Neural progenitor cell (in vitro differentiated cells): ENCODE measurements around the gene OR13J1. TPM values are rescaled to one million over a fixed set of nuclear protein-coding genes. Genes with fewer than 3 reads are reported as not detected.

Source experiments
- DNase-seq: peaks from one replicate; pipeline ENCODE4 v3.0.0-alpha.2; 2016; ENCODE audit warnings: low spot score
- H2AFZ ChIP-seq: fragments of 200-600 bp; sonication (generic); replicated peaks from 2 replicates; pipeline ENCODE4 v1.6.1; 2016; ENCODE audit warnings: antibody characterized with exemption
- H3F3A ChIP-seq: fragments of 200-600 bp; sonication (generic); 2 replicates; pipeline ENCODE4 v1.6.1; 2016; ENCODE audit warnings: antibody characterized with exemption, low read depth
- H3K27ac ChIP-seq: fragments of 200-600 bp; sonication (generic); 2 replicates; pipeline ENCODE4 v1.5.1; 2016; ENCODE audit warnings: mild to moderate bottlenecking
- H3K27me3 ChIP-seq: fragments of 200-600 bp; sonication (generic); 2 replicates; pipeline ENCODE4 v1.6.1; 2016; ENCODE audit warnings: mild to moderate bottlenecking, moderate library complexity
- H3K36me3 ChIP-seq: fragments of 200-600 bp; sonication (generic); 2 replicates; pipeline ENCODE4 v1.5.1; 2016
- H3K4me1 ChIP-seq: fragments of 200-600 bp; sonication (generic); 2 replicates; pipeline ENCODE4 v1.6.1; 2016; ENCODE audit warnings: mixed run types
- H3K4me2 ChIP-seq: fragments of 200-600 bp; sonication (generic); 2 replicates; pipeline ENCODE4 v1.6.1; 2016
- H3K4me3 ChIP-seq: fragments of 200-600 bp; sonication (generic); 2 replicates; pipeline ENCODE4 v1.5.1; 2016
- H3K79me2 ChIP-seq: fragments of 200-600 bp; sonication (generic); 2 replicates; pipeline ENCODE4 v1.6.1; 2016; ENCODE audit warnings: low read depth
- H3K9ac ChIP-seq: fragments of 200-600 bp; sonication (generic); 2 replicates; pipeline ENCODE4 v1.6.1; 2016
- H3K9me3 ChIP-seq: fragments of 200-600 bp; sonication (generic); 2 replicates; pipeline ENCODE4 v1.5.1; 2016; ENCODE audit warnings: low read depth
- H4K20me1 ChIP-seq: fragments of 200-600 bp; sonication (generic); 2 replicates; pipeline ENCODE4 v1.6.1; 2016; ENCODE audit warnings: low read depth
- H3K27ac Mint-ChIP-seq: 3 replicates; pipeline ENCODE4 v1.8.0; 2021; ENCODE audit warnings: mixed read lengths
- H3K27me3 Mint-ChIP-seq: 2 replicates; pipeline ENCODE4 v1.8.0; 2022; ENCODE audit warnings: low read depth, mild to moderate bottlenecking, inconsistent platforms, moderate library complexity, mixed read lengths; ENCODE audit not compliant: insufficient read depth
- H3K36me3 Mint-ChIP-seq: 3 replicates; pipeline ENCODE4 v1.8.0; 2021; ENCODE audit warnings: mixed read lengths
- H3K4me1 Mint-ChIP-seq: 3 replicates; pipeline ENCODE4 v1.8.0; 2021; ENCODE audit warnings: mixed read lengths
- H3K4me3 Mint-ChIP-seq: 3 replicates; pipeline ENCODE4 v1.8.0; 2021; ENCODE audit warnings: mild to moderate bottlenecking, moderate library complexity, mixed read lengths
- H3K9me3 Mint-ChIP-seq: 3 replicates; pipeline ENCODE4 v1.8.0; 2020; ENCODE audit warnings: mixed read lengths
- EZH2 ChIP-seq: fragments of 200-600 bp; sonication (generic); IDR thresholded peaks from 2 replicates; pipeline ENCODE4 v1.6.1; 2017; ENCODE audit warnings: antibody characterized with exemption, mild to moderate bottlenecking, moderate library complexity
- EZH2phosphoT487 ChIP-seq: fragments of 200-600 bp; sonication (generic); IDR thresholded peaks from 2 replicates; pipeline ENCODE4 v1.6.1; 2017; ENCODE audit warnings: antibody characterized with exemption
- total RNA-seq: library from RNA; depleted of rRNA; stranded (reverse); fragments of >200 nt; gene quantifications from 2 replicates; pipeline ENCODE4 v1.2.3, GENCODE V29; 2015; ENCODE audit warnings: low replicate concordance
- TF ChIP-seq, protein P1 (sequence below): fragments of 200-600 bp; sonication (generic); IDR thresholded peaks from 2 replicates; pipeline ENCODE4 v1.5.1; 2017; ENCODE audit warnings: antibody characterized with exemption, mild to moderate bottlenecking

OR13J1 gene
- total RNA-seq, 1 donor from 2014 or later = not detected

DNA sequence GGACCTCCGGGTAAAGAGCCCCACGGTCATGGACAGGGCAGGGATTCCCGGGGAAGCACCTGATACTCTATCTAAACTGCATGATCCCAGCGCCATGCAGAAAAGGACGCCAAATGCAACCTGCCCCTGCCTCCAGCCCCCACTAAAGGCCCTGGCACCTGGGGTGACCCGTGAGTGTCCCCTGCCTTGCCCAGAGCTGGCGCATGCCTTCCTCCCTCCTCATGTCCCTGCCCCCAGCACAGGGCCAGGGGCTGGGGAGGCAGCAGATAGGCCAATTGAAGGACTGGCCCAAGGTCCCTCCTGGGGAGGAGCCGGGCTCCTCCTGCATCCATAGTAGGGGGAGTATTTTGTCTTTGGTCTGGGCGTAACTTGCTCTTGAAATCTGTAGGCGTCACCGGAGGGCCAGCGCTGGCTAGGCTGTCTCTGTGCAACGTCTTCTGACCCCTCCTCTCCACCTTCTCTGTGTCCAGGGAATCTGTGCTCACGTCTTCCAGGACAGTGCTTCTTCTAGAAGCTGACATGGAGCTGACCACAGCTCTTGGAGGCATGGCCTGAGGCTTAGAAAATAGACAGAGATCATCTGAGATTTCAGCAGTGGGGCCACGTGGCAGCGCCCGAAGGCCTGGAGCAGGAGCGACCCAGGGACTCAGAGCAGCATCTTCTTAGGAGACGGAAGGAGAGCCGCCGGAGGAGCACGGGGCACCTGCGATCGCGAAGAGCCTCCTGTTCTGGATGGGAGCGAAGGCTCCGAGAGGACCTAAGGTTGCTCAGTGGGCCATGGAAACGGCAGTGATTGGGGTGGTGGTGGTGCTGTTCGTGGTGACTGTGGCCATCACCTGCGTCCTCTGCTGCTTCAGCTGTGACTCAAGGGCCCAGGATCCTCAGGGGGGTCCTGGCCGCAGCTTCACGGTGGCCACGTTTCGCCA lies 39.7 kb upstream of the OR13J1 start:
- peaks cover 22% of the 10 kb centered on the region for H3K4me1 ChIP-seq
- Mint-ChIP-seq H3K27me3 (no peaks in the 10 kb centered on the region), H3K9me3 (no peaks in the 10 kb centered on the region), H3K4me3 (no peak overlapping the region), H3K36me3 (no peaks in the 10 kb centered on the region), H3K27ac (peak overlapping the region; percentile 78), H3K4me1 (peaks cover 47% of the 10 kb centered on the region)
- no peaks in the 10 kb centered on the region for H3K79me2 ChIP-seq
- H3K9me3 ChIP-seq = no peaks in the 10 kb centered on the region
- TF ChIP-seq EZH2 = no peak
- TF ChIP-seq, protein P1, sequence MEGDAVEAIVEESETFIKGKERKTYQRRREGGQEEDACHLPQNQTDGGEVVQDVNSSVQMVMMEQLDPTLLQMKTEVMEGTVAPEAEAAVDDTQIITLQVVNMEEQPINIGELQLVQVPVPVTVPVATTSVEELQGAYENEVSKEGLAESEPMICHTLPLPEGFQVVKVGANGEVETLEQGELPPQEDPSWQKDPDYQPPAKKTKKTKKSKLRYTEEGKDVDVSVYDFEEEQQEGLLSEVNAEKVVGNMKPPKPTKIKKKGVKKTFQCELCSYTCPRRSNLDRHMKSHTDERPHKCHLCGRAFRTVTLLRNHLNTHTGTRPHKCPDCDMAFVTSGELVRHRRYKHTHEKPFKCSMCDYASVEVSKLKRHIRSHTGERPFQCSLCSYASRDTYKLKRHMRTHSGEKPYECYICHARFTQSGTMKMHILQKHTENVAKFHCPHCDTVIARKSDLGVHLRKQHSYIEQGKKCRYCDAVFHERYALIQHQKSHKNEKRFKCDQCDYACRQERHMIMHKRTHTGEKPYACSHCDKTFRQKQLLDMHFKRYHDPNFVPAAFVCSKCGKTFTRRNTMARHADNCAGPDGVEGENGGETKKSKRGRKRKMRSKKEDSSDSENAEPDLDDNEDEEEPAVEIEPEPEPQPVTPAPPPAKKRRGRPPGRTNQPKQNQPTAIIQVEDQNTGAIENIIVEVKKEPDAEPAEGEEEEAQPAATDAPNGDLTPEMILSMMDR = no peak
- no peak for TF ChIP-seq EZH2phosphoT487
- no peak for DNase-seq
- no peaks in the 10 kb centered on the region for H4K20me1 ChIP-seq
- H3K9ac ChIP-seq = no peak overlapping the region
- peak overlapping the region; percentile 34 for H2AFZ ChIP-seq
- H3F3A ChIP-seq = peaks cover 24% of the 10 kb centered on the region
- no peak overlapping the region for H3K27ac ChIP-seq
- H3K27me3 ChIP-seq = no peaks in the 10 kb centered on the region
- H3K36me3 ChIP-seq = no peaks in the 10 kb centered on the region
- no peak overlapping the region for H3K4me2 ChIP-seq
- H3K4me3 ChIP-seq = no peak overlapping the region

DNA sequence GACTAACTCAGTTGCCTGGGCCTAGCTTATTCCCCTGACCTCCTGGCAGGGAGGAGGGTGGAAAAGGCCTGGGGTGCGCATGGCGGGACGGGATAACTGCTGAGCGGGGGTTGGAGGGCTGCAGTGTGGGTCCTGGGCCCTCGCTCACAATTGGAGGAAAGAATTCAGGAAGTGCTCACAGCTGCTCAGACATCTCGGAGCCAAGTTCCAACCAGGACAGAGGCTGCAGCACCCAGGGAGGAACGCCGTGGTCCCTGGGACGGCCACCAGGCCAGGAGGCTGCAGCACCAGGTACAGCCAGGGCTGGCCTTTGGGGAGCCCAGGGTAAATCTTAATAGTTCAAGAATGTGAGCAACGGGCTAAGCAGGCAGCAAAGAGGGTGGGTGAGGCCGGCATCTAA lies 39.1 kb upstream of the OR13J1 start, which contains the start of gene SPAAR:
SPAAR (plus strand) TSS at position 217 of the 400 bp plus-strand sequence. CDS start 974 bp downstream, outside the sequence.
- Histone ChIP-seq H3K27ac (no peak within 1 kb of the TSS), H3K36me3 (no peaks in the 10 kb centered on the region), H3K4me1 (peaks cover 22% of the 10 kb centered on the region), H3K4me3 (no peak within 1 kb of the TSS), H3F3A (peaks cover 18% of the 10 kb centered on the region), H3K79me2 (no peaks in the 10 kb centered on the region), H4K20me1 (no peaks in the 10 kb centered on the region), H3K9me3 (no peaks in the 10 kb centered on the region), H2AFZ (peak within 1 kb of the TSS; percentile 92), H3K9ac (no peak within 1 kb of the TSS), H3K27me3 (no peaks in the 10 kb centered on the region), H3K4me2 (no peak within 1 kb of the TSS)
- TF ChIP-seq, protein P1 = no peak
- TF ChIP-seq EZH2 (no peak), EZH2phosphoT487 (no peak)
- Mint-ChIP-seq H3K36me3 (no peaks in the 10 kb centered on the region), H3K4me3 (peak within 1 kb of the TSS; percentile 59), H3K4me1 (peaks cover 53% of the 10 kb centered on the region), H3K27ac (peak within 1 kb of the TSS; percentile 98), H3K9me3 (no peaks in the 10 kb centered on the region), H3K27me3 (no peaks in the 10 kb centered on the region)
- DNase-seq = no peak

GRCh38 chr9:35908504-35909125 lies 38.4 kb upstream of the OR13J1 start:
- Mint-ChIP-seq H3K36me3 (no peaks in the 10 kb centered on the region), H3K27me3 (no peaks in the 10 kb centered on the region), H3K4me1 (peaks cover 53% of the 10 kb centered on the region), H3K4me3 (peak overlapping the region; percentile 59), H3K27ac (peak overlapping the region; percentile 98), H3K9me3 (no peaks in the 10 kb centered on the region)
- H3K36me3 ChIP-seq = no peaks in the 10 kb centered on the region
- TF ChIP-seq EZH2 (no peak), EZH2phosphoT487 (no peak)
- TF ChIP-seq, protein P1 = no peak
- no peaks in the 10 kb centered on the region for H3K9me3 ChIP-seq
- H4K20me1 ChIP-seq = no peaks in the 10 kb centered on the region
- DNase-seq = no peak
- H3K9ac ChIP-seq = no peak overlapping the region
- H3F3A ChIP-seq = peaks cover 11% of the 10 kb centered on the region
- no peak overlapping the region for H3K4me2 ChIP-seq
- no peaks in the 10 kb centered on the region for H3K79me2 ChIP-seq
- H3K27ac ChIP-seq = no peak overlapping the region
- H2AFZ ChIP-seq = peak overlapping the region; percentile 92
- peaks cover 22% of the 10 kb centered on the region for H3K4me1 ChIP-seq
- no peak overlapping the region for H3K4me3 ChIP-seq
- no peaks in the 10 kb centered on the region for H3K27me3 ChIP-seq
